Astrocyte (in vitro differentiated cells and primary cell): ENCODE data around the gene SLC9A9. TPM values are rescaled to one million over a fixed set of nuclear protein-coding genes. Genes with fewer than 3 reads are reported as not detected.

ENCODE experiments used
- DNase-seq: peaks from one replicate; pipeline ENCODE4 v3.0.0-alpha.2; 2010; ENCODE audit warnings: low read depth
- FAIRE-seq: peaks from 2 replicates; lab custom pipeline; 2011; peaks lifted over from hg19 to GRCh38; lab: Jason Lieb, UNC
- H2AFZ ChIP-seq: 2 replicates; pipeline ENCODE4 v1.6.0; 2012; ENCODE audit warnings: low read depth, low read length, inconsistent platforms
- H3K27ac ChIP-seq: 2 replicates; pipeline ENCODE4 v1.5.1; 2011; ENCODE audit warnings: low read depth, low read length, inconsistent platforms
- H3K27me3 ChIP-seq: 2 replicates; pipeline ENCODE4 v1.6.0; 2011; ENCODE audit warnings: low read length, inconsistent platforms; ENCODE audit not compliant: insufficient read depth
- H3K36me3 ChIP-seq: 2 replicates; pipeline ENCODE4 v1.5.1; 2011; ENCODE audit warnings: low read length, inconsistent platforms; ENCODE audit not compliant: insufficient read depth
- H3K4me1 ChIP-seq: 2 replicates; pipeline ENCODE4 v1.5.1; 2011; ENCODE audit warnings: low read length, inconsistent platforms; ENCODE audit not compliant: insufficient read depth
- H3K4me2 ChIP-seq: 2 replicates; pipeline ENCODE4 v1.6.0; 2012; ENCODE audit warnings: low read length, inconsistent platforms
- H3K4me3 ChIP-seq: 2 replicates; pipeline ENCODE4 v1.5.1; 2011; ENCODE audit warnings: low read depth, mild to moderate bottlenecking, low read length, inconsistent platforms; ENCODE audit not compliant: insufficient read depth
- H3K79me2 ChIP-seq: 2 replicates; pipeline ENCODE4 v1.6.0; 2012; ENCODE audit warnings: mild to moderate bottlenecking, low read length, inconsistent platforms; ENCODE audit not compliant: insufficient read depth
- H3K9ac ChIP-seq: 2 replicates; pipeline ENCODE4 v1.6.0; 2012; ENCODE audit warnings: mild to moderate bottlenecking, low read length, inconsistent platforms
- H3K9me3 ChIP-seq: 2 replicates; pipeline ENCODE4 v1.5.1; 2012; ENCODE audit warnings: low read depth, mild to moderate bottlenecking, low read length, inconsistent platforms; ENCODE audit not compliant: insufficient read depth
- H4K20me1 ChIP-seq: 2 replicates; pipeline ENCODE4 v1.6.0; 2012; ENCODE audit warnings: low read length, inconsistent platforms; ENCODE audit not compliant: insufficient read depth
- H3K27ac Mint-ChIP-seq: one replicate; pipeline ENCODE4 v1.8.0; 2021; ENCODE audit warnings: mild to moderate bottlenecking, mixed read lengths; ENCODE audit not compliant: unreplicated experiment
- H3K27me3 Mint-ChIP-seq: one replicate; pipeline ENCODE4 v1.8.0; 2021; ENCODE audit warnings: low read depth, mixed read lengths; ENCODE audit not compliant: unreplicated experiment
- H3K36me3 Mint-ChIP-seq: one replicate; pipeline ENCODE4 v1.8.0; 2021; ENCODE audit warnings: low read depth, mixed read lengths; ENCODE audit not compliant: unreplicated experiment
- H3K4me1 Mint-ChIP-seq: one replicate; pipeline ENCODE4 v1.8.0; 2021; ENCODE audit warnings: low read depth, mixed read lengths; ENCODE audit not compliant: unreplicated experiment
- H3K4me3 Mint-ChIP-seq: one replicate; pipeline ENCODE4 v1.8.0; 2021; ENCODE audit warnings: mild to moderate bottlenecking, moderate library complexity, mixed read lengths; ENCODE audit not compliant: unreplicated experiment
- H3K9me3 Mint-ChIP-seq: one replicate; pipeline ENCODE4 v1.8.0; 2021; ENCODE audit warnings: mild to moderate bottlenecking, mixed read lengths; ENCODE audit not compliant: unreplicated experiment
- CTCF ChIP-seq: IDR thresholded peaks from 2 replicates; pipeline ENCODE4 v1.5.1; 2011; ENCODE audit warnings: low read depth, mild to moderate bottlenecking, inconsistent platforms, low read length, moderate library complexity; ENCODE audit not compliant: insufficient read depth
- EZH2 ChIP-seq: IDR thresholded peaks from 2 replicates; pipeline ENCODE4 v1.6.1; 2012; ENCODE audit warnings: mild to moderate bottlenecking, low read length, inconsistent platforms; ENCODE audit not compliant: insufficient read depth
- total RNA-seq: library from RNA; stranded (reverse); gene quantifications from 2 replicates; pipeline ENCODE4 v1.2.1, GENCODE V29; 2021

The SLC9A9 gene
- total RNA-seq, 1 donor from 2014 or later, result 1.5 TPM

GRCh38 chr3:143295201-143296080 lies 552.8 kb downstream of the SLC9A9 start:
- H3K4me3 ChIP-seq, result no peak overlapping the region
- H3K27ac ChIP-seq, result no peak overlapping the region
- Mint-ChIP-seq H3K9me3 (no peaks in the 10 kb centered on the region), H3K4me3 (no peak overlapping the region), H3K27ac (no peak overlapping the region), H3K4me1 (no peaks in the 10 kb centered on the region), H3K36me3 (no peaks in the 10 kb centered on the region), H3K27me3 (peaks cover 13% of the 10 kb centered on the region)
- no peaks in the 10 kb centered on the region for H3K9me3 ChIP-seq
- H3K27me3 ChIP-seq, result no peaks in the 10 kb centered on the region
- no peak overlapping the region for H2AFZ ChIP-seq
- no peak overlapping the region for H3K4me2 ChIP-seq
- no peak for DNase-seq
- no peaks in the 10 kb centered on the region for H4K20me1 ChIP-seq
- H3K36me3 ChIP-seq, result no peaks in the 10 kb centered on the region
- no peaks in the 10 kb centered on the region for H3K79me2 ChIP-seq
- no peak for TF ChIP-seq CTCF
- TF ChIP-seq EZH2, result no peak
- no peak for FAIRE-seq
- no peak overlapping the region for H3K9ac ChIP-seq
- H3K4me1 ChIP-seq, result no peaks in the 10 kb centered on the region

- no peaks in the 10 kb centered on the region for H3K36me3 ChIP-seq
- TF ChIP-seq CTCF, result no peak
- no peak for TF ChIP-seq EZH2
- DNase-seq (no peak), FAIRE-seq (no peak)
- Mint-ChIP-seq H3K4me1 (peaks cover 3% of the 10 kb centered on the region), H3K4me3 (no peak overlapping the region), H3K27me3 (peaks cover 18% of the 10 kb centered on the region), H3K9me3 (no peaks in the 10 kb centered on the region), H3K27ac (no peak overlapping the region), H3K36me3 (no peaks in the 10 kb centered on the region)
- H3K27me3 ChIP-seq, result no peaks in the 10 kb centered on the region
- H3K4me1 ChIP-seq, result no peaks in the 10 kb centered on the region
- no peak overlapping the region for H3K4me3 ChIP-seq
- no peak overlapping the region for H3K4me2 ChIP-seq
- no peak overlapping the region for H2AFZ ChIP-seq
- no peak overlapping the region for H3K27ac ChIP-seq
- H3K79me2 ChIP-seq, result no peaks in the 10 kb centered on the region
- no peak overlapping the region for H3K9ac ChIP-seq
- no peaks in the 10 kb centered on the region for H3K9me3 ChIP-seq
- no peaks in the 10 kb centered on the region for H4K20me1 ChIP-seq
Measured at GRCh38 chr3:143294188-143294587, 554.1 kb downstream of the SLC9A9 start.
